GM18526 (cell line): ENCODE measurements around the gene RBFOX1.

ENCODE experiments used
- POLR2A ChIP-seq: IDR thresholded peaks from 3 replicates; pipeline ENCODE4 v1.6.1; 2011; ENCODE audit not compliant: insufficient read length; ENCODE audit errors: extremely low read depth

Gene RBFOX1

DNA sequence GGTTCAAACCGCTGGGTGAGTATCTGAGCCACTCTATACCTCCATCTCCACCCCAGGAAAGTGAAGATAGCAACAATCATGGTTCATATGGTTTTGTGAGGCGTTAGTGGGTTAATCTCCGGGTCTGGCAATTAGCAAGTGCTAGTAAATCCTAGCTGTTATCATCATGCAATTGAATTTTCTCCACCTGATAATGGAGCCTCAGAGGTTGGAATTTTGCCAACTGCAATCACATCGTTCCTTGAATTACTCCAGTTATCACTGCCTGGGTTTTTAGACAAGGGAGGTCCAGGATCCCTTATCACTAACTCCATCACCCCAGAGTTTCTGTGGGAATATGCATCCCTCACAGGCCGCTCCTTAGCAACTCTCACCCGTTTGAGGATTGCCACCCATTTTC is 311.5 kb downstream of the RBFOX1 start:
- TF ChIP-seq POLR2A: no peak

DNA sequence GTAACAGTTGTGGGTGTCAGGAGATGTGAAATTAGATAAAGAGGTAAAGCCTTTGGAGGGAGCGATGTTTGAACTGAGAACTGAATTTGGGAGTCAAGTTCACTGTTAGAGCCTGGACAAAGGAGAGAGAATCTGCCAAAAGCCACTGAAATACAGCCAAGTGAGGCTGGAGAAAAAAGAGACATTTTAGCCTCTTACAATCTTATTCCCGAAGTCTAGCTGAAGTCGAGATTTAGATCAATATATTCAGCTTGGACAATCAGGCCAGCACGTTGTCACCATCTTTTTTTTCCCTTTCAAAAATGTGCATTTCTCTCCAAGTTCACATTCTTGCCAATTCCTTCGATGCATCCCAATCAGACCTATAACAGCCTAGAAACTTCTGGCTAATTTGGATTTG is 312.2 kb downstream of the RBFOX1 start:
- no peak for TF ChIP-seq POLR2A

DNA sequence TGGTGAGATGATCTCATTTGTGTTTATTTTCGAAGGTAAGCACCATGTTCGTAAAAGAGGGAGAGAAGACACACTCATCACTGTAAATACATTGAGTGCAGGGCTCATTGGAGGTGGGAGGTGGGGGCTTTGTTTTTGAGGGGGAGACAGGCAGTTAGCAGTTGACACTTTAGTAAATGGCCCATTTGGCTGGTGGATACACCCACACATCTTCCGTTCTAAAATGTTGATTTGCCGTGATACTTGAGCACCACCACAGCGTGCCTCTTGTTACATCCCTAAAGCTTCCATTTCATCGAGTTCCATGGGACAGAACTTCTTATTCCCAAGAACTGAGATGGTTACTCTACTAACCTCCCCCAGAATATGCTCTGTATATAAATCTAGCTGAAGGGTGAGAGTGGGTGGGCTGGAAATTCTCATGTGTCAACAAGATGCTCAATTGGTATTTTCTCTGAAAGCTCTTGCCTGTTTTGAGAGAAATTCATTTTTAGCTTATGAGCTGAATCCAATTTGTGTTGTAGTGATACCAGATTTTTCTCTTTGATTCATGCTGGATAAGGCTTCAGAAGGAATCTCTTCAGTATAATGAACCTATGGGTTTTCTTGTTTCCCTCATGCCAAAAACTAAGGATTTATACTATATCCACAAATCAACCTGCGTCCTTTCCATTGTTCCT is 314.3 kb downstream of the RBFOX1 start:
- no peak for TF ChIP-seq POLR2A

DNA sequence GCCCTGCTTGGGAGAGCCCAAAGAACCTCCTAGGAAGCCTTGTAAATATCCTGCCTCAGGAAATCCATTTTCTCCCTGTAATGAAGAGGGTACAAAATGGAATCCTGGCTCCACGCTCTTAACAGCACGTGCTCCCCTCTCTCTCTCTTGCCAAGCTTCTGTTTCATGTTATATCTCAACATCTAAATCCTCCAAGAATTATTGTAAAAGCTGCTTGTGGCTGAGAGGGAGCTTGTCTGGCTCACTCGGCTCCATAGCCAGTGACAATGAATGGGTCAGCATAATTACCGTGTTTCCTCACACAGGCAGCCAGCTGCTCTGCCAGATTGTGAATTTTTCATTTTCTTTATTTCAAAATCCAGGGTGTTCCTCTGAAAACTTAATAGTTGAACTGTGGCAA is 317.8 kb downstream of the RBFOX1 start:
- no peak for TF ChIP-seq POLR2A

DNA sequence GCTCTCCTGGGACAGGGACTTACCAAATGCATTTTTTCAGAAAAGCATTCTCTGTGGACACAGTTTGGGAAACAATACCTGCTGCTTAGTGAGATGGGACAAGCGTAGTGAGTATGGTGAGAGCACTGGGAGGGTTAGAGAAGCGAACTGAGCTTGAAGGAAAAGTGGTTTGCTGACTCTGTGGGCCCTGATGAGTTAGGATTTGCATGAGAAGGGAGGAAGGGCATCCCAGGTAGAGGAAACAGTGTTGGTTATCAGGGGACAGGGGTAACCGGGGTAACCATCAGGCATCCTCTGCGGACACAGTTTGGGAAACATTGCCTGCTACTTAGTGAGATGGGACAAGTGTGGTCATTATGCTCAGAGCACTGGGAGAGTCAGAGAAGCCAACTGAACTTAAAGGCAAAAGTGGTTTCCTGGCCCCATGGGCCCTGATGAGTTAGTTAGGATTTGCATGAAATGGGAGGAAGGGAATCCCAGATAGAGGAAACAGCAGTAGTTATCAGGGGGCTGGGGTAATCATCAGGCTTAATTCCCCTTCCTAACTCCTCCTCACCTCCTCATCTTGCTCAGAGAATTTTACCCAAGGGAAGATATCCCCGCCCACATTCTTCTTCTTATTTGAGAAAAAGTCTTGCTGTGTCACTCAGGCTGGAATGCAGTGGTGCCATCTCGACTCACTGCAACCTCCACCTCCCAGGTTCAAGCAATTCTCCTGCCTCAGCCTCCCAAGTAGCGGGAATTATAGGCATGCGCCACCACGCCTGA is 319.3 kb downstream of the RBFOX1 start:
- no peak for TF ChIP-seq POLR2A

GRCh38 chr16:7653746-7654461 is 321.3 kb downstream of the RBFOX1 start:
- TF ChIP-seq POLR2A: no peak

GRCh38 chr16:7675628-7676027 is 343.0 kb downstream of the RBFOX1 start:
- TF ChIP-seq POLR2A: no peak

DNA sequence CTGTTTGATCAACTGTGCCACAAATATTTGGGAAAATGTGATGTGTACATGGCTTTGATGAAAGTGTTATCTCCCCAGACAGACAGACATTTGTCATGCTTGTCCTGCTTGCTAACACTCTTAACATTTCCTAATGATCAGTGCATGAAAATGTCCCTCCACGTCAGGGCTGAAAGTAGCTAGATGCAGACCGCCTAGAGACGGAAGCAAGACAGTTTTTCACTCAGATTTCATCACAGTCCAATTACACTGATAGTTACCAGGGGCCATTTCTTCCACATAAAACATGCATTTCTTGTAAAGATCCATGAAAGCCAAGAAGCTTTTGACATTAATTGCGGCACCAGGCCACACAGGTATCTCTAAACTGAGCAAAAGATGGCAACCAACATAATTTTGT is 347.7 kb downstream of the RBFOX1 start:
- no peak for TF ChIP-seq POLR2A

GRCh38 chr16:7688811-7689210 is 356.2 kb downstream of the RBFOX1 start:
- no peak for TF ChIP-seq POLR2A

- no peak for TF ChIP-seq POLR2A
These were observed 356.6 kb downstream of the RBFOX1 start for GRCh38 chr16:7689234-7689633.

DNA sequence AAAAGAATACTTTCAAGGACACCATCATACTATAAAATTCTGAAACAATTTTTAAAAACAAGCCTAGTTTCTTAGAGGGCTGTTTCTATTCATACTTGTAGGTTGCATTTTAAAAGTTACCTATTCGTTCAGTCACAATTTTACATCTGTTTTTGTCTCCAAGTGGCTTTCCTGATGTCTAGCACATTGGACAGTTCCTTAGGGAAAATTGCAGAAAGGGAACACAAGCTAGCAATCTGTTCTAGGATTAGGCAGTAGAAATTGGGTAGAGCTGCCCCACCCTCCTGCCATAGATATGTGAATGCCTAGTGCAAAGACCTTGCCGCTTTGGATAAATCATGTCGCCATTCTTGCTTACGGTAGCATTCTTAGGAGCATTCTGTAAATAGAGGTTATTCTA is 358.9 kb downstream of the RBFOX1 start:
- TF ChIP-seq POLR2A: no peak

GRCh38 chr16:7703672-7704071 is 371.0 kb downstream of the RBFOX1 start:
- TF ChIP-seq POLR2A: no peak

DNA sequence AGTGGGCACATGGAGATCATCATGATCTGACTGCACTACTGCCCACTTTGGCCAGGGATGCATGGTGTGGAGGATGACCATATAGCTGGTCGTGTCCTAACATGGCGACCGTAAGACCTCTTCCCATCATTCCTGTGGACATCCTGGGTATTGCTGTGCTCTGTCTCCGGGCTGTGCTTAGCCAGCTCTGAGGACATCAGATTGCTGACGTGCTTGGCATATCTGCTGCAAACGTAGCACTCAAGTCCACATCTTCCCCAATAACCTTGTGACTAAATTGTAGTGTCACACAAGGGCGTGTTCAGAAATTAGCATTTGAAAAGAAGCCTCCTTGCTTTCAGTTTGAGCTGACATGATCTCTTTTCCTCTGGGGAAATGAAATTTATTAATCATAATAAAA is 373.2 kb downstream of the RBFOX1 start:
- no peak for TF ChIP-seq POLR2A

- TF ChIP-seq POLR2A: no peak
These were observed 376.5 kb downstream of the RBFOX1 start for GRCh38 chr16:7709186-7709585.

DNA sequence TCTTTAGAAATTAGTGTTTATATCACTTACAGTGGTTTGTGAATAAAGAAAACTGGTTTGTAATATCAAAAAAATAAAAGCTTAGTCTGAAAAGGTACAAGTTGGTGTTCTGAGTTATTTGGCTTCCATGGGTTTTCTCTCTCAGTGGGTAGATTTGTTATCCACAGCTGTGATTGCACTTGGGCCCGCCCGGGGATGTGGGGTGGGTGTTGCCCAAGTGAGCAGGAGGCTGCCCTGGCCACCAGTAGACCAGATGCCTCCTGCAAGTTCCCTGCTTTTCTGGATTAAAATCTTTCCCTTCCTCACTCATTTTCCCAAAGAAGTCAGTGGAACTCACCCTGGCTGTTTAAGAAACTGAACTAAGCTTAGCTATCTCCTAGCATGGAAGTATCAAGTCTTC is 380.6 kb downstream of the RBFOX1 start:
- no peak for TF ChIP-seq POLR2A

GRCh38 chr16:7714775-7715174 is 382.1 kb downstream of the RBFOX1 start:
- no peak for TF ChIP-seq POLR2A
